Effector memory CD8-positive, alpha-beta T cell (primary cell): ENCODE results near the gene PAX5.

ENCODE experiments used
- ATAC-seq: fragments of 150-1000 bp; cut with Tn5 transposase; replicated peaks from 2 replicates; pipeline ENCODE4 v1.10.0; 2021; ENCODE audit warnings: mild to moderate bottlenecking, moderate library complexity
- DNase-seq, 3 experiments: peaks; one replicate each; pipeline ENCODE4 v3.0.0; 2021
- H3K27ac Mint-ChIP-seq, 2 donors: one replicate each; pipeline ENCODE4 v1.8.0; 2022; ENCODE audit warnings: mild to moderate bottlenecking in 2 of 2, mixed read lengths in 2 of 2, moderate library complexity in 2 of 2
- H3K27me3 Mint-ChIP-seq, 2 donors: one replicate each; pipeline ENCODE4 v1.8.0; 2022; ENCODE audit warnings: mixed read lengths in 2 of 2
- H3K36me3 Mint-ChIP-seq: one replicate; pipeline ENCODE4 v1.8.0; 2022; ENCODE audit warnings: mild to moderate bottlenecking, moderate library complexity, mixed read lengths; ENCODE audit not compliant: insufficient read depth
- H3K4me1 Mint-ChIP-seq, 2 donors: one replicate each; pipeline ENCODE4 v1.8.0; 2022; ENCODE audit warnings: low read depth in 2 of 2, mixed read lengths in 2 of 2
- H3K4me3 Mint-ChIP-seq, 2 donors: one replicate each; pipeline ENCODE4 v1.8.0; 2022; ENCODE audit warnings: mild to moderate bottlenecking in 2 of 2, mixed read lengths in 2 of 2, moderate library complexity in 2 of 2
- H3K9me3 Mint-ChIP-seq, 2 donors: one replicate each; pipeline ENCODE4 v1.8.0; 2022; ENCODE audit warnings: mixed read lengths in 2 of 2

The PAX5 gene

GRCh38 chr9:36895744-36896260 lies 138.3 kb downstream of the PAX5 start:
- DNase-seq, result no peak
- no peaks in the 10 kb centered on the region for H3K9me3 Mint-ChIP-seq
- H3K36me3 Mint-ChIP-seq, result no peaks in the 10 kb centered on the region
- ATAC-seq, result no peak
- peaks cover 0 to 4% of the 10 kb centered on the region in 2 donors for H3K4me1 Mint-ChIP-seq
- H3K4me3 Mint-ChIP-seq, result no peak overlapping the region
- no peak overlapping the region for H3K27ac Mint-ChIP-seq
- H3K27me3 Mint-ChIP-seq, result peaks cover 39 to 84% of the 10 kb centered on the region in 2 donors

- H3K27me3 Mint-ChIP-seq, result peaks cover 37 to 81% of the 10 kb centered on the region in 2 donors
- H3K4me3 Mint-ChIP-seq, result no peak overlapping the region
- H3K27ac Mint-ChIP-seq, result no peak overlapping the region
- no peaks in the 10 kb centered on the region for H3K9me3 Mint-ChIP-seq
- no peak for ATAC-seq
- no peak for DNase-seq
- no peaks in the 10 kb centered on the region for H3K36me3 Mint-ChIP-seq
- peaks cover 0 to 4% of the 10 kb centered on the region in 2 donors for H3K4me1 Mint-ChIP-seq
Measured at GRCh38 chr9:36894695-36895310, 139.3 kb downstream of the PAX5 start.

- Mint-ChIP-seq H3K36me3 (no peaks in the 10 kb centered on the region), H3K9me3 (no peaks in the 10 kb centered on the region), H3K4me1 (peaks cover 0 to 4% of the 10 kb centered on the region in 2 donors), H3K27ac (no peak overlapping the region), H3K27me3 (peaks cover 35 to 79% of the 10 kb centered on the region in 2 donors), H3K4me3 (no peak overlapping the region)
- no peak for ATAC-seq
- DNase-seq, result no peak
Measured at GRCh38 chr9:36893911-36894310, 140.2 kb downstream of the PAX5 start.

GRCh38 chr9:36893184-36893583 lies 140.9 kb downstream of the PAX5 start:
- no peaks in the 10 kb centered on the region for H3K9me3 Mint-ChIP-seq
- no peak overlapping the region for H3K4me3 Mint-ChIP-seq
- H3K36me3 Mint-ChIP-seq, result no peaks in the 10 kb centered on the region
- no peak overlapping the region for H3K27ac Mint-ChIP-seq
- peaks cover 39 to 71% of the 10 kb centered on the region in 2 donors for H3K27me3 Mint-ChIP-seq
- DNase-seq (no peak), ATAC-seq (no peak)
- H3K4me1 Mint-ChIP-seq, result peaks cover 0 to 4% of the 10 kb centered on the region in 2 donors

DNA sequence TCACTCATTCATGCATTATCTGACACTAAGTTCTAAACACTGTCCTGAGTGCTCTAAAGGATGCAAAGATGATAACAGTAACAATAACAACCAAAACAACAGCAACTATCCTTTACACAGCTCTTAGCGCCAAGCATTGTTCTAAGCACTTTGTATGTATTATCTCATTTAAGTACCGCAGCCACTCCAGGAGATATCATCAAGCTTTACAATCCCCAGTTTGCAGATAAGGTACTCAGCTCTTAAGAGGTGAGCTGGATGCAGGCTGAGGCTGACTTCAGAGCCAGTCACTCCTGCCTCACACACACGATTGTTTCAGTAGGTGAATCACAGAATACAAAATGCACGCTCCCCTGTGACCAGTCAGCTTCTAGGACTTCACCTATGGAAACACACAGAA lies 141.8 kb downstream of the PAX5 start:
- H3K4me1 Mint-ChIP-seq, result peaks cover 0 to 4% of the 10 kb centered on the region in 2 donors
- DNase-seq (no peak), ATAC-seq (no peak)
- peaks cover 43 to 66% of the 10 kb centered on the region in 2 donors for H3K27me3 Mint-ChIP-seq
- no peak overlapping the region for H3K27ac Mint-ChIP-seq
- no peaks in the 10 kb centered on the region for H3K36me3 Mint-ChIP-seq
- no peak overlapping the region for H3K4me3 Mint-ChIP-seq
- no peaks in the 10 kb centered on the region for H3K9me3 Mint-ChIP-seq

DNA sequence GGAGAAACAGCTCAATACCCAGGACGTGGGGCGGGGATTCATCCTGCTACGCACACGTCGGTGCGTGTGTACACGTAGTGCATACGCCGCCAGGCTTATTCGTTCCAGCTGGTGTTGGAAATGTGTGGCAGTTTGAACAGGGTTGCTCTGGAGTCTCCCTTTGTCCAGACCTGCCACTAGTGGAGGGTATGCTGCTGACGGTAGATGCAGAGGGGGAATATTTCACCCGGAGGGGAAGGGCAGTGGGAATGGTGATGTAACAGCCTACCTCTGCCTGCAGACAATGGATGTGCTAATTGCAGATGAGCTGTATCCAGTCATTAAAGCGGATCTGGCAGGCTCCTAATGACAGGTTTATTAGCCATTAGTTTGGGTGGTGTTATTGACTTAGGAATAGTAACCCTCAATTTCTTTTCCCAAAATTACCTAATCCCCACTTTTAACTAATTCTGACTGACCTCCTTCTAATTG lies 142.7 kb downstream of the PAX5 start:
- no peak overlapping the region for H3K27ac Mint-ChIP-seq
- DNase-seq (no peak), ATAC-seq (no peak)
- H3K4me1 Mint-ChIP-seq, result no peaks in the 10 kb centered on the region
- no peaks in the 10 kb centered on the region for H3K9me3 Mint-ChIP-seq
- no peaks in the 10 kb centered on the region for H3K36me3 Mint-ChIP-seq
- H3K27me3 Mint-ChIP-seq, result peaks cover 43 to 62% of the 10 kb centered on the region in 2 donors
- no peak overlapping the region for H3K4me3 Mint-ChIP-seq

- H3K4me3 Mint-ChIP-seq, result no peak overlapping the region
- DNase-seq (no peak), ATAC-seq (no peak)
- no peaks in the 10 kb centered on the region for H3K36me3 Mint-ChIP-seq
- H3K9me3 Mint-ChIP-seq, result no peaks in the 10 kb centered on the region
- H3K27ac Mint-ChIP-seq, result no peak overlapping the region
- peaks cover 41 to 63% of the 10 kb centered on the region in 2 donors for H3K27me3 Mint-ChIP-seq
- H3K4me1 Mint-ChIP-seq, result no peaks in the 10 kb centered on the region
Measured at GRCh38 chr9:36889844-36890243, 144.2 kb downstream of the PAX5 start.

GRCh38 chr9:36888551-36888950 lies 145.5 kb downstream of the PAX5 start:
- no peak overlapping the region for H3K27ac Mint-ChIP-seq
- no peaks in the 10 kb centered on the region for H3K9me3 Mint-ChIP-seq
- ATAC-seq (no peak), DNase-seq (no peak)
- H3K36me3 Mint-ChIP-seq, result no peaks in the 10 kb centered on the region
- H3K4me1 Mint-ChIP-seq, result no peaks in the 10 kb centered on the region
- peaks cover 47 to 64% of the 10 kb centered on the region in 2 donors for H3K27me3 Mint-ChIP-seq
- no peak overlapping the region for H3K4me3 Mint-ChIP-seq

DNA sequence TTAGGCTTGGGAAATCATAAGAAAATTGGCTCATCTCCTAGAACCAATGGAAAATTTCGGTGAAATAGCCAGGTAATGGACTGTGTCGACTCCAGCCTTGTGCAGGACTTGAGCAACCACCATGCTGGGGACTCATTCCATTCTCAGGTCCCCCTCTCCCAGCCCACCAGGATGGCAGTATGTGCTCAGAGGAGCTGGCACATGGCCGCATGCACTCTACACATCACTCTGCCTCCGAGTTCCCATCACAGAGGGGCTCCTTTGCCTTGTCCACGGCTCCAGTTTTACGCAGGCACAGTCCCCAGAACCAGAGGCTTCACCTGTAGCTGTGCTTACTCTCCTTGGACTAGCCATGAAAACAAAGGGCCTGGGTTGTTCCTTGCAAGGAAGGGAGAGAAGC lies 149.3 kb downstream of the PAX5 start:
- H3K4me3 Mint-ChIP-seq, result no peak overlapping the region
- H3K27ac Mint-ChIP-seq, result no peak overlapping the region
- H3K36me3 Mint-ChIP-seq, result no peaks in the 10 kb centered on the region
- peaks cover 32 to 51% of the 10 kb centered on the region in 2 donors for H3K27me3 Mint-ChIP-seq
- no peaks in the 10 kb centered on the region for H3K9me3 Mint-ChIP-seq
- H3K4me1 Mint-ChIP-seq, result no peaks in the 10 kb centered on the region
- ATAC-seq (no peak), DNase-seq (no peak)

- no peak for ATAC-seq
- H3K4me3 Mint-ChIP-seq, result no peak overlapping the region
Measured at GRCh38 chr9:36882594-36882993, 151.5 kb downstream of the PAX5 start.

DNA sequence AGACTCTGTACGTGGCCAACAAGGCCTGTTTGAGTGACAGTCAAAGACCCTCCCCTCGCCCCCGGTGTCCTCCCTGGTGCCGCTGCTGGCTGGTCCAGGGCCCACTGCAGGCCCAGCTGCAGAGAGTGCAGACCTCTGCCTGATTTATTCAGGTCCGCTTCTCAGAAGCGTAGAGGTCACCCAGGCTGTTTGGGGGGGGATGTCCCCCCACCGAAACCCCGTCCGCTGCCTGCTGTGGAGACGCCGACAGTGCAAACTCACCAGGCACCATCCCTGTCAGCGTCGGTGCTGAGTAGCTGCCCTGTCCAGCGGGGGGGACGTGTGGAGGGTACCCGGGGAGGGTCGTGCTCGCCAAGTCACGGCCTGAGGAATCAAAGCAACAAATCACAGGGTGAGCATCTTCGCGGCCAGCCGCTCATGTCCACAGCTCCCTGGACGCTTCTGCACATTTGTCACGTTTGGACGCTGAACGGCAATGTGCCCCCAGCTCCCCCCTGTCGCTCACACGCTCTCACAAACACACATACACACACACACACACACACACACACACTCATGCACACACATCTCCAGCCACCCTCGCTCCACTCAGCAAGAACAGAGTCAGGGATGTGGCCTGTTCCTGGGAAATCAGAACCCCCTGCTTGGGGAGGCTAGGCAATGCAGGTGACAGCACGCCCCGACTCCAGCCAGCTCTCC lies 152.2 kb downstream of the PAX5 start:
- DNase-seq (no peak), ATAC-seq (no peak)
- no peaks in the 10 kb centered on the region for H3K36me3 Mint-ChIP-seq
- no peaks in the 10 kb centered on the region for H3K9me3 Mint-ChIP-seq
- H3K4me1 Mint-ChIP-seq, result no peaks in the 10 kb centered on the region
- H3K27ac Mint-ChIP-seq, result no peak overlapping the region
- no peak overlapping the region for H3K4me3 Mint-ChIP-seq
- peaks cover 33 to 61% of the 10 kb centered on the region in 2 donors for H3K27me3 Mint-ChIP-seq

More at GRCh38 chr9:36882594-36882993, 151.5 kb downstream of the PAX5 start:
- Mint-ChIP-seq H3K36me3 (no peaks in the 10 kb centered on the region), H3K27ac (no peak overlapping the region), H3K9me3 (no peaks in the 10 kb centered on the region), H3K4me1 (no peaks in the 10 kb centered on the region), H3K27me3 (peaks cover 26 to 54% of the 10 kb centered on the region in 2 donors)
- no peak for DNase-seq

DNA sequence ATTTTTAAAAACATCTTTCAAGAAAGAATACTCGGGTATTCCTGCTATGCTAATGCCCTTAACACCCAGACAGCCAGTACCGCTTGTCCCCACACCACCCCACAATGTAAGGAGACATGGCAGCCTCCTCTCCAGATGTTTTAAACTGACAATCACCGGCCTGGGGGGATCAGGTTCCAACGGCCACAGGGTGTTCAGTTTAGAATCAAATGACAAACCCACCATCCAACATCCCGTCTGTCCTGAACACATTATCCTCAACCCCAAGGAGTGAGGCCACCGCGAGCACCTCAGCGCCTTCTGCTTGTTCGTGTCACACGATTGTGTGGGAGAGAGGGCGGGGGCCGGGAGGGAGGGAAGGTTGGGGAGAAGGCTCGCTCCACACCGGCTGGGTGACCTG lies 152.8 kb downstream of the PAX5 start:
- DNase-seq (no peak), ATAC-seq (no peak)
- H3K4me1 Mint-ChIP-seq, result no peaks in the 10 kb centered on the region
- peaks cover 33 to 58% of the 10 kb centered on the region in 2 donors for H3K27me3 Mint-ChIP-seq
- H3K4me3 Mint-ChIP-seq, result no peak overlapping the region
- no peaks in the 10 kb centered on the region for H3K36me3 Mint-ChIP-seq
- H3K27ac Mint-ChIP-seq, result no peak overlapping the region
- H3K9me3 Mint-ChIP-seq, result no peaks in the 10 kb centered on the region

DNA sequence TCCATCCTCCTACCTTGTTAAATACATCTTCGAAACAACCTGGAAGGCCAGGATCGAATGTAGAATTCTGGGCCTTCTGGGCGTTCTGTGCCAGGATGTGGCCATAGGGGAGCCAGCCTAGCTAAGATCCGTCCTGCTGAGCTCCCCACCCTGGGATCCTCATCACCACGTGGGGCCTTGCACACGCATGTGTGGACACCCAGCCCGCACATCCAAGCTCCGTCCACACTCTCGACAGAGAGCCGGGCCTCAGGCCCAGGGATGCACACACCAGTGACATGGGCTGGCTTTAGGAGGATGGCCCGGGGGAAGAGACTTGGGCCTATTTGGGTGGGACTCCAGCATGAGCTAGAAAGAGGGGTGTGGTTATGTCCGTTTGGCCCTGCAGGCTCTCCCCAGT lies 154.0 kb downstream of the PAX5 start:
- H3K4me1 Mint-ChIP-seq, result peaks cover 0 to 2% of the 10 kb centered on the region in 2 donors
- H3K36me3 Mint-ChIP-seq, result no peaks in the 10 kb centered on the region
- DNase-seq (no peak), ATAC-seq (no peak)
- H3K9me3 Mint-ChIP-seq, result no peaks in the 10 kb centered on the region
- H3K27me3 Mint-ChIP-seq, result peaks cover 32 to 57% of the 10 kb centered on the region in 2 donors
- H3K27ac Mint-ChIP-seq, result no peak overlapping the region
- no peak overlapping the region for H3K4me3 Mint-ChIP-seq
